ENCODE results near the gene STAP1. TPM values are rescaled to one million over a fixed set of nuclear protein-coding genes. Genes with fewer than 3 reads are reported as not detected.

STAP1 gene
- total and polyA plus RNA-seq, 2 of the 8 experiments (the other 6 are each of a cell fraction or from before 2014, with no cell fraction given), result not detected

GRCh38 chr4:67554096-67554495 lies 4.4 kb upstream of the STAP1 start:
- CTCF ChIA-PET (ENCODE audit: partially characterized antibody), result no interaction called here
- Histone ChIP-seq H2BK15ac (ENCODE audit: low read length) (no peak overlapping the region), H3K4me1 (replicated peaks in 1 of 4; ENCODE audit: control insufficient read depth in 3 of 4, insufficient read depth in 4 of 4, low read length in 3 of 4) (no peaks in the 10 kb centered on the region), H3K27me3 (replicated peaks in 1 of 4; ENCODE audit: control insufficient read depth in 3 of 4, extremely low read depth in 1 of 4, insufficient read depth in 3 of 4, low read length in 3 of 4) (no peaks in the 10 kb centered on the region), H3K4me2 (ENCODE audit: insufficient read depth in 1 of 2, low read depth in 2 of 2, low read length in 2 of 2) (no peak overlapping the region), H3K9me3 (ENCODE audit: insufficient read depth in 2 of 2, low read depth in 1 of 2, low read length in 1 of 2) (no peaks in the 10 kb centered on the region), H3K36me3 (ENCODE audit: control insufficient read depth in 2 of 4, insufficient read depth in 4 of 4, low read length in 3 of 4) (no peaks in the 10 kb centered on the region), H2BK5ac (ENCODE audit: low read depth, low read length) (no peak overlapping the region), H4K20me1 (replicated peaks in 1 of 2; ENCODE audit: control insufficient read depth in 1 of 2, insufficient read depth in 2 of 2, low read length in 2 of 2) (no peaks in the 10 kb centered on the region), H2BK20ac (ENCODE audit: low read length) (no peak overlapping the region), H2AFZ (ENCODE audit: low read length) (no peak overlapping the region), H2BK120ac (replicated peaks; ENCODE audit: low read depth, low read length) (no peak overlapping the region), H3K4me3 (ENCODE audit: extremely low read depth in 1 of 4, insufficient read depth in 2 of 4, low read depth in 3 of 4, low read length in 4 of 4) (no peak overlapping the region), H3K79me2 (ENCODE audit: control insufficient read depth in 1 of 2, insufficient read depth in 2 of 2, low read length in 2 of 2) (no peaks in the 10 kb centered on the region), H2BK12ac (ENCODE audit: low read depth, low read length) (no peak overlapping the region), H3K23ac (ENCODE audit: insufficient read length) (no peak overlapping the region), H4K91ac (replicated peaks; ENCODE audit: insufficient read length, low read length) (no peak overlapping the region), H3K9ac (replicated peaks in 1 of 4; ENCODE audit: extremely low read depth in 1 of 4, low read depth in 3 of 4, low read length in 3 of 4) (no peak overlapping the region), H4K8ac (ENCODE audit: extremely low read depth, insufficient read depth, low read length) (no peak overlapping the region), H3K14ac (ENCODE audit: insufficient read length) (no peak overlapping the region), H3K23me2 (ENCODE audit: low read depth, low read length) (no peaks in the 10 kb centered on the region), H3K18ac (ENCODE audit: extremely low read depth, low read length) (no peak overlapping the region), H3K27ac (ENCODE audit: low read depth, low read length) (no peak overlapping the region), H3K56ac (replicated peaks; ENCODE audit: insufficient read length, low read depth, low read length) (no peak overlapping the region), H3K79me1 (ENCODE audit: low read depth, low read length) (no peaks in the 10 kb centered on the region), H3K4ac (replicated peaks; ENCODE audit: insufficient read length, low read depth, low read length) (no peak overlapping the region), H2AK5ac (ENCODE audit: low read depth, low read length) (no peak overlapping the region), H4K5ac (ENCODE audit: insufficient read length, low read depth, low read length) (no peak overlapping the region)
- TF ChIP-seq TEAD4 (IDR thresholded peaks at IDR 0.05; ENCODE audit: low read depth, low read length), result no peak
- no peak for TF ChIP-seq NRF1 (IDR thresholded peaks at IDR 0.05; ENCODE audit: low read depth, low read length)
- TF ChIP-seq FOSL1 (IDR thresholded peaks at IDR 0.05; ENCODE audit: insufficient read depth, low read depth, low read length), result no peak
- no peak for TF ChIP-seq KDM4A (IDR thresholded peaks at IDR 0.05; ENCODE audit: low read depth, low read length, severe bottlenecking)
- TF ChIP-seq, protein P1, sequence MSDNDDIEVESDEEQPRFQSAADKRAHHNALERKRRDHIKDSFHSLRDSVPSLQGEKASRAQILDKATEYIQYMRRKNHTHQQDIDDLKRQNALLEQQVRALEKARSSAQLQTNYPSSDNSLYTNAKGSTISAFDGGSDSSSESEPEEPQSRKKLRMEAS (IDR thresholded peaks at IDR 0.05), result no peak
- TF ChIP-seq YY1 (IDR thresholded peaks at IDR 0.05; ENCODE audit: low read depth, low read length), result no peak
- TF ChIP-seq RNF2 (IDR thresholded peaks at IDR 0.05; ENCODE audit: borderline replicate concordance, low read depth, low read length, missing control alignments, poor library complexity, severe bottlenecking), result no peak
- TF ChIP-seq PHF8 (conservative IDR thresholded peaks at IDR 0.05; ENCODE audit: low read depth, low read length), result no peak
- POLR2A ChIA-PET (ENCODE audit: partially characterized antibody), result interaction anchor here (1.4 kb wide), 1 partner anchor 9 kb away, joined by 3 read pairs; the partner anchor contains the start of gene CENPC
- no peak for FAIRE-seq
- no peak for DNase-seq (ENCODE audit: low read depth in 1 of 2, low spot score in 2 of 2)
- 95% methylated on average over 3 of the region's 3 CpGs; no CpG with 5 or more reads in 1 of the 2 experiments for WGBS, 2 experiments (ENCODE audit: extremely low coverage in 1 of 2, insufficient coverage in 1 of 2, insufficient read length in 1 of 2, insufficient replicate concordance in 2 of 2, low coverage in 1 of 2, low lambda C conversion rate in 2 of 2, missing lambda C conversion rate in 1 of 2)

All from H1 (cell line).